Tibial artery (tissue), 4 donors: ENCODE results near the gene CYB561D1.

Experiments used
- DNase-seq, 2 donors: peaks; one replicate each; pipeline ENCODE4 v3.0.0-alpha.2; 2019
- H3K27ac ChIP-seq, 2 donors: fragments of 200-600 bp; sonication (generic) in 1 of 2; 1 replicate in 1 of 2; 2 replicates in 1 of 2; pipeline ENCODE4 v1.5.1; 2018 to 2019; ENCODE audit warnings: mild to moderate bottlenecking in 1 of 2
- H3K27me3 ChIP-seq, 2 donors: fragments of 200-600 bp; sonication (generic) in 1 of 2; one replicate each; pipeline versions ENCODE4 v1.5.1 to v1.6.0; 2016 to 2019
- H3K36me3 ChIP-seq, 3 donors: fragments of 200-600 bp; sonication (generic) in 2 of 3; one replicate each; pipeline ENCODE4 v1.5.1; 2016 to 2019; ENCODE audit warnings: mild to moderate bottlenecking in 2 of 3
- H3K4me1 ChIP-seq, 4 donors: fragments of 200-600 bp; sonication (generic) in 2 of 4; 1 replicate in 3 of 4; 2 replicates in 1 of 4; pipeline ENCODE4 v1.5.1; 2016 to 2019
- H3K4me3 ChIP-seq, 2 donors: fragments of 200-600 bp; sonication (generic) in 1 of 2; 1 replicate in 1 of 2; 2 replicates in 1 of 2; pipeline ENCODE4 v1.5.1; 2018 to 2019; ENCODE audit warnings: mild to moderate bottlenecking in 2 of 2
- H3K9me3 ChIP-seq, 3 donors: fragments of 200-600 bp; sonication (generic) in 1 of 3; one replicate each; pipeline ENCODE4 v1.5.1; 2016 to 2019
- intact Hi-C: fragments of 100-400 bp; cut with DNase I; formaldehyde crosslinking; loops from one replicate; pipeline ENCODE4 v1.15.0; 2023; ENCODE audit warnings: low total_unique reads
- TF ChIP-seq, protein P1 (sequence below), 2 experiments: fragments of 200-600 bp in 1 of 2; fragments of 450-650 bp in 1 of 2; IDR thresholded peaks; one replicate each; pipeline ENCODE4 v1.5.1; 2017 to 2019; ENCODE audit warnings: antibody characterized with exemption in 2 of 2, mild to moderate bottlenecking in 1 of 2, moderate library complexity in 1 of 2

Gene CYB561D1

DNA sequence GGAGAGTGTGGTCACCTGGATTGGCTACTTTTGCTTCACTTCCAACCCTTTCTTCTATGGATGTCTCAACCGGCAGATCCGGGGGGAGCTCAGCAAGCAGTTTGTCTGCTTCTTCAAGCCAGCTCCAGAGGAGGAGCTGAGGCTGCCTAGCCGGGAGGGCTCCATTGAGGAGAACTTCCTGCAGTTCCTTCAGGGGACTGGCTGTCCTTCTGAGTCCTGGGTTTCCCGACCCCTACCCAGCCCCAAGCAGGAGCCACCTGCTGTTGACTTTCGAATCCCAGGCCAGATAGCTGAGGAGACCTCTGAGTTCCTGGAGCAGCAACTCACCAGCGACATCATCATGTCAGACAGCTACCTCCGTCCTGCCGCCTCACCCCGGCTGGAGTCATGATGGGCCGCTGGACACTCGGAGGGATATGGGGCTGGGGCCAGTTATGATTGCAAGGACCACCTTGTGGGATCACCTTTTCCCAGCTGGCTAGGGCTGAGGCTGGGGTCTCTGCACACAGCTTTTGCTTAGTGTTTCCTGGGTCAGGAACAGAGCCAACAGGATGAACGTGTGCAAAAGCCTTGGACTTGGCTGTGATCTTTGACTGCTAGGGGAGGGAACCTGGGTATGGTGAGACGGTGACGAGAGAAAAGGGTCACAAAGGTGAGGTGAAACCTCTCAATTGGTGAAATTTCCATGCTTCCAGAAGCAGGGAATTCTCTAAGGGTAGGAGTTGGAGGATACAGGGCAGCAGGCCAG, 50.3 kb downstream of the CYB561D1 start:
- peaks cover 0 to 3% of the 10 kb centered on the region in 2 donors for H3K27me3 ChIP-seq

DNA sequence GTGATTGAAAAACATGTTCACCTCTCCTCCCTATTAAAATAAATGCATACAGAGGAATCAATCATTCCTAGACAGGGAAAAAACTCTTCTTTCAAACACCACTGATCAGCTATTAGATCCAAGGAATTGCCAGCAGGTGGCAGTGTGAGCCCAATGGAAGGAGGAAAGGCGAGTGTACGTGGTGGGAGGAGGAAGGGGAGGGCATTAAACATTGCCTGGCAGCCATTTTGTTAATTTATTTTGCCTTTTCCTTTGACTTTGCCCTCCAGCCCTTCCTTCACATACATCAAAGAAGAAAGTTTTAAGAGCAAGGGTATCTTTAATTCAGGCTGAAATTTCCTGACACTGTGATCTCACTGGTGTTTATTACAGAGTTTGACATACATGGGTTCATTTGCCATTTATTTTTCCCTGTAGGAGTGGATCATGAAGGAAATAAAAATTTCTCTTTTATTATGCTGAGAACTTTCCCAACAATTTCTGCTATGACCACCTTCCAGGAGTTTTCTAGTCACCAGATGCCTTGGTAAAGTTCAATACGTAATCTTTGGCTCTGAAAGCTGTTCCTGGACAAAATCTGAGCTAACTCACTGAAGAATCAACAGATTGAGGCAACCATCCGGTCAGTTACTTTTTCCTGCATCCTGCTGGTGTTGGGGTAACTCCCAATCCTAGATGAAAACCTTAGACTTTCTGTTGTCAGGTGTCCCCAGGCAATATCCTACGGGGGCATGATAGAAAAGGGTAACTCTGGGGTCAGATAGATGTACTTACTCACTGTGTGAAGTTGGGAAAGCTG, 52.6 kb downstream of the CYB561D1 start:
- DNase-seq = peak; percentile 91 to 94

More for the DNA sequence above, 50.3 kb downstream of the CYB561D1 start:
- no peak for DNase-seq
- no peak overlapping the region for H3K27ac ChIP-seq
- H3K4me3 ChIP-seq = no peak overlapping the region
- H3K9me3 ChIP-seq = no peaks in the 10 kb centered on the region
- H3K4me1 ChIP-seq = peaks cover 0 to 13% (median 10%) of the 10 kb centered on the region in 4 donors
- no peaks in the 10 kb centered on the region for H3K36me3 ChIP-seq
- TF ChIP-seq, protein P1, sequence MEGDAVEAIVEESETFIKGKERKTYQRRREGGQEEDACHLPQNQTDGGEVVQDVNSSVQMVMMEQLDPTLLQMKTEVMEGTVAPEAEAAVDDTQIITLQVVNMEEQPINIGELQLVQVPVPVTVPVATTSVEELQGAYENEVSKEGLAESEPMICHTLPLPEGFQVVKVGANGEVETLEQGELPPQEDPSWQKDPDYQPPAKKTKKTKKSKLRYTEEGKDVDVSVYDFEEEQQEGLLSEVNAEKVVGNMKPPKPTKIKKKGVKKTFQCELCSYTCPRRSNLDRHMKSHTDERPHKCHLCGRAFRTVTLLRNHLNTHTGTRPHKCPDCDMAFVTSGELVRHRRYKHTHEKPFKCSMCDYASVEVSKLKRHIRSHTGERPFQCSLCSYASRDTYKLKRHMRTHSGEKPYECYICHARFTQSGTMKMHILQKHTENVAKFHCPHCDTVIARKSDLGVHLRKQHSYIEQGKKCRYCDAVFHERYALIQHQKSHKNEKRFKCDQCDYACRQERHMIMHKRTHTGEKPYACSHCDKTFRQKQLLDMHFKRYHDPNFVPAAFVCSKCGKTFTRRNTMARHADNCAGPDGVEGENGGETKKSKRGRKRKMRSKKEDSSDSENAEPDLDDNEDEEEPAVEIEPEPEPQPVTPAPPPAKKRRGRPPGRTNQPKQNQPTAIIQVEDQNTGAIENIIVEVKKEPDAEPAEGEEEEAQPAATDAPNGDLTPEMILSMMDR (IDR thresholded peaks at IDR 0.05) = no peak
- intact Hi-C loops = loop anchor here (2.0 to 10.0 kb wide), 2 partner anchors 73 to 441 kb away; partner anchors contain the start of gene AHCYL1

DNA sequence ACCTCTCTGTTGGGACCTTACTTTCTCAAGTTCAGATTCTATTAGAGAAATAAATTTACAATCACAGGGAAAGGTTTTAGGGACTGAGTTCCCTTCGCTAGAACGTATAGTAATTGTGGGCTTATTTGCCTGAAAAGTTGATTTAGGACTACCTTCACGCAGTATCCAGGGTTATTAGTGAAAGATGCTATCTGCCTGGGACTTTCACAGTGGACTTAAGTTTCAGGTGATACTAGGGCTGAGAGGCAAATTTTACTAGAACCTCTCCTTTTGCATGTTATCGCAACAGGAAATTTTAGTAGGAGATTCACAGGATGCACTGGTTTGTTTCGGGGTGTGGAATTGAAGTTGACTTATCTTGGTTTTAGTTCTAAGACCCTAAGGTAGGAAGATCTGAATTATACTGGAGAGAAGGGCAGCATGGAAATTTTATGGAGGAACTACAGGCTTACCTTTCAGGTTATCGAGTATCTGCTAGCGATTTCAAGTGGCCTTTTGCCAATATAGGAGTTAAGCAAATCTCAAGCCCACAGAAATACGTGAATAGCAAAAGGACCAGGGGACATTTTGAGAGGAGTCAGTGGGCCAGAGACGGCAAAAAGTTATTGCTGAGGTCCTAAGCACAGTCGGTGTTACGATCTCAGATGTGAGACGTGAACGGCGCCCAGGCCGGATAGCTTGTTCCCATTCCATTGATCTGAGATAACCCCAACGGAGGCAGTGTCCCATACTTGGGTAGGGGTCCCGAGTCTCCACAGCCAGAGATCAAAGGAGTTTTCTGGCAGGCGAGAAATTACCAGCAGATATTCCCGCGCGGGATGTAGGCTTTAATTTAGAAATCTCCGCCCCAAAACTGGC, 53.8 kb downstream of the CYB561D1 start:
- TF ChIP-seq, protein P1 (IDR thresholded peaks at IDR 0.05) = no peak
- peak overlapping the region; percentile 91 to 96 for H3K4me3 ChIP-seq
- intact Hi-C loops = loop anchor here (5.0 to 10.0 kb wide), 2 partner anchors 225 to 437 kb away; partner anchors contain the start of gene AHCYL1
- peaks cover 0 to 3% of the 10 kb centered on the region in 2 donors for H3K27me3 ChIP-seq
- no peaks in the 10 kb centered on the region for H3K36me3 ChIP-seq
- H3K9me3 ChIP-seq = no peaks in the 10 kb centered on the region
- no peak for DNase-seq
- H3K4me1 ChIP-seq = peaks cover 0 to 44% (median 22%) of the 10 kb centered on the region in 4 donors
- peak overlapping the region; percentile 94 to 96 for H3K27ac ChIP-seq

More for the DNA sequence above, 52.6 kb downstream of the CYB561D1 start:
- Histone ChIP-seq H3K27me3 (peaks cover 0 to 3% of the 10 kb centered on the region in 2 donors), H3K4me3 (peak overlapping the region; percentile 91 to 96), H3K27ac (peak overlapping the region; percentile 94 to 96), H3K36me3 (no peaks in the 10 kb centered on the region), H3K9me3 (no peaks in the 10 kb centered on the region), H3K4me1 (peaks cover 0 to 32% (median 17%) of the 10 kb centered on the region in 4 donors)
- intact Hi-C loops = loop anchor here (5.0 to 10.0 kb wide), 2 partner anchors 226 to 438 kb away; partner anchors contain the start of gene AHCYL1
- TF ChIP-seq, protein P1 (IDR thresholded peaks at IDR 0.05) = peak; percentile 75 to 86

DNA sequence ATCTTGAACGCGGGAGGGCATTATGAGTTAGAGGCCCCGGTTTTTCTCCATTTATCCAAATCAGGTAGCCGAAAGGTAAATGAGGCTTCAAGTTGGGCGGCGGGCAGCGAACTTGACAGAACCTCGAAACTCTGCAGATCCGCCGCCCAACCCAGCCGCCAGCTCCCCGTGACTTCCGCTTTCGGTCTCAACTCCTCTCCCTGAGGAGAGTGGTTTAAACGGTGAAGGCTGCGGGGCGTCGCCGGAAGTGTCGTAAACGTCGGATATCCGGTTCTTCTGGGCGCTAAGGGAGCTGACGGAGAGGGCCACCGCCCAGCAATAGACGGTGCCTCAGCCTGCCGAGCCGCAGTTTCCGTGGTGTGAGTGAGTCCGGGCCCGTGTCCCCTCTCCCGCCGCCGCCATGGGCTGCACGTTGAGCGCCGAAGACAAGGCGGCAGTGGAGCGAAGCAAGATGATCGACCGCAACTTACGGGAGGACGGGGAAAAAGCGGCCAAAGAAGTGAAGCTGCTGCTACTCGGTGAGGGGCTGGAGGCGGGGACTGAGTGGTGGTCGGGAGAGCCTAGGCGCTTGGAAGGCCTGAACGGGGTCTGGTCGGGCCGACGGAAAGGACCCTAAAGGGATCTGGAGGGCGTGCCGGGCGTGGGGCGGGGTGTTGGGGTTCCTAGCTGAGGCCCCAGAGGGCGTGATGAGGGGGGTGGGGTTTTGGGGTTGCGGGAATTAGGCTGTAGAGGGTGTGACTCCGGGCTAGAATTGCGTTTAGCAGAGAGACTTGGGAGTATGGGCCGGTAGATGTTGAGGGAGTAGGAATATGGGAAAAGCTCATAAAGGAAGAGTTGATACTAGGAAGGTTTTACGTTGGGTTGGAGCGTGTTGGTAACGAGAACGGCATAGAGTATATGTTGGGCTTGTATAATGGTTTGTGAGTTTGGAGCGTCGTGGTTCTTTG, 54.7 kb downstream of the CYB561D1 start, which contains the start of gene GNAI3:
Gene GNAI3, plus strand, starts transcription at position 295 of the 947 bp plus-strand sequence. Its CDS starts 106 bp downstream, at position 401.
- Histone ChIP-seq H3K27me3 (no peaks in the 10 kb centered on the region), H3K9me3 (no peaks in the 10 kb centered on the region), H3K4me1 (peaks cover 0 to 53% (median 23%) of the 10 kb centered on the region in 4 donors), H3K27ac (peak within 1 kb of the TSS; percentile 94 to 96), H3K36me3 (no peaks in the 10 kb centered on the region), H3K4me3 (peak within 1 kb of the TSS; percentile 91 to 96)
- intact Hi-C loops = loop anchor here (5.0 to 10.0 kb wide), 2 partner anchors 224 to 436 kb away; partner anchors contain the start of gene AHCYL1
- DNase-seq = peak; percentile 97 to 98
- TF ChIP-seq, protein P1 (IDR thresholded peaks at IDR 0.05) = no peak
